ENCODE data around the gene SORCS2. TPM values are rescaled to one million over a fixed set of nuclear protein-coding genes. Genes with fewer than 3 reads are reported as not detected.

SORCS2 gene
- total RNA-seq, 1 experiment from 2014 or later: 0.06 TPM

- intact Hi-C loops (cut with micrococcal nuclease; ENCODE audit: unreplicated experiment): no loop called here
- ChIA-PET POLR2A (ENCODE audit: low non-redundant PET) (interaction anchor here (0.9 kb wide), 1 partner anchor 48 kb away, joined by 3 read pairs; no protein-coding TSS in a partner anchor), CTCF (no interaction called here)
- H3K27me3 ChIP-seq (replicated peaks; ENCODE audit: insufficient read depth, low read depth, low read length, poor library complexity): no peaks in the 10 kb centered on the region
- H3K36me3 ChIP-seq (ENCODE audit: insufficient read depth, low read length, poor library complexity, severe bottlenecking): no peaks in the 10 kb centered on the region
- no TSS peak for BruUV-seq (replicated peaks)
- H3K4me3 ChIP-seq (ENCODE audit: low read depth, low read length, poor library complexity, severe bottlenecking): no peak overlapping the region
- H3K27ac ChIP-seq (ENCODE audit: low read depth, low read length, poor library complexity, severe bottlenecking): no peak overlapping the region
- H3K4me1 ChIP-seq (ENCODE audit: insufficient read depth, low read length, poor library complexity, severe bottlenecking): no peaks in the 10 kb centered on the region
- no peak for DNase-seq (ENCODE audit: low spot score)
- TF ChIP-seq CTCF (conservative IDR thresholded peaks at IDR 0.05; ENCODE audit: low read depth, low read length) (no peak), EZH2 (IDR thresholded peaks at IDR 0.05; ENCODE audit: borderline replicate concordance, low read depth, low read length, poor library complexity, severe bottlenecking) (no peak)
- H3K9me3 ChIP-seq (ENCODE audit: low read depth, low read length, poor library complexity, severe bottlenecking): no peaks in the 10 kb centered on the region
Measured at GRCh38 chr4:7276515-7276914, 84.2 kb downstream of the SORCS2 start.

GRCh38 chr4:7278071-7278765, 85.9 kb downstream of the SORCS2 start:
- CTCF ChIA-PET: no interaction called here

GRCh38 chr4:7278981-7279380, 86.6 kb downstream of the SORCS2 start:
- Histone ChIP-seq H3K4me3 (ENCODE audit: low read depth, low read length, poor library complexity, severe bottlenecking) (no peak overlapping the region), H3K27ac (ENCODE audit: low read depth, low read length, poor library complexity, severe bottlenecking) (no peak overlapping the region), H3K9me3 (ENCODE audit: low read depth, low read length, poor library complexity, severe bottlenecking) (no peaks in the 10 kb centered on the region), H3K4me1 (ENCODE audit: insufficient read depth, low read length, poor library complexity, severe bottlenecking) (no peaks in the 10 kb centered on the region), H3K36me3 (ENCODE audit: insufficient read depth, low read length, poor library complexity, severe bottlenecking) (no peaks in the 10 kb centered on the region), H3K27me3 (replicated peaks; ENCODE audit: insufficient read depth, low read depth, low read length, poor library complexity) (no peaks in the 10 kb centered on the region)
- no peak for DNase-seq (ENCODE audit: low spot score)
- intact Hi-C loops (cut with micrococcal nuclease; ENCODE audit: unreplicated experiment): no loop called here
- no TSS peak for BruUV-seq (replicated peaks)
- ChIA-PET CTCF (no interaction called here), POLR2A (ENCODE audit: low non-redundant PET) (no interaction called here)
- TF ChIP-seq EZH2 (IDR thresholded peaks at IDR 0.05; ENCODE audit: borderline replicate concordance, low read depth, low read length, poor library complexity, severe bottlenecking) (no peak), CTCF (conservative IDR thresholded peaks at IDR 0.05; ENCODE audit: low read depth, low read length) (no peak)

More at GRCh38 chr4:7278071-7278765, 85.9 kb downstream of the SORCS2 start:
- intact Hi-C loops (cut with micrococcal nuclease; ENCODE audit: unreplicated experiment): no loop called here
- POLR2A ChIA-PET (ENCODE audit: low non-redundant PET): no interaction called here
- TF ChIP-seq EZH2 (IDR thresholded peaks at IDR 0.05; ENCODE audit: borderline replicate concordance, low read depth, low read length, poor library complexity, severe bottlenecking): no peak
- no peak for TF ChIP-seq CTCF (conservative IDR thresholded peaks at IDR 0.05; ENCODE audit: low read depth, low read length)
- no TSS peak for BruUV-seq (replicated peaks)
- DNase-seq (ENCODE audit: low spot score): no peak
- no peak overlapping the region for H3K4me3 ChIP-seq (ENCODE audit: low read depth, low read length, poor library complexity, severe bottlenecking)
- no peaks in the 10 kb centered on the region for H3K4me1 ChIP-seq (ENCODE audit: insufficient read depth, low read length, poor library complexity, severe bottlenecking)
- H3K9me3 ChIP-seq (ENCODE audit: low read depth, low read length, poor library complexity, severe bottlenecking): no peaks in the 10 kb centered on the region
- H3K27me3 ChIP-seq (replicated peaks; ENCODE audit: insufficient read depth, low read depth, low read length, poor library complexity): no peaks in the 10 kb centered on the region
- no peak overlapping the region for H3K27ac ChIP-seq (ENCODE audit: low read depth, low read length, poor library complexity, severe bottlenecking)
- no peaks in the 10 kb centered on the region for H3K36me3 ChIP-seq (ENCODE audit: insufficient read depth, low read length, poor library complexity, severe bottlenecking)

Measured in A673 (cell line).